CD8-positive, alpha-beta memory T cell (primary cell): Measurements from ENCODE around the gene NPW. TPM values are rescaled to one million over a fixed set of nuclear protein-coding genes. Genes with fewer than 3 reads are reported as not detected.

Experiments
- CTCF ChIA-PET: fragments of 350-600 bp; sonication (Branson Sonifier 250); formaldehyde crosslinking; loops from one replicate; lab custom pipeline; 2021; ENCODE audit warnings: antibody characterized with exemption; lab: Charles Lee
- POLR2A ChIA-PET: fragments of 350-600 bp; sonication (Branson Sonifier 250); formaldehyde crosslinking; loops from one replicate; lab custom pipeline; 2021; ENCODE audit warnings: antibody characterized with exemption; lab: Charles Lee
- DNase-seq, 5 donors: peaks; one replicate each; pipeline versions ENCODE4 v3.0.0 to v3.0.0-alpha.2; 2020 to 2022; ENCODE audit warnings: mixed read lengths in 1 of 5
- H3K27ac ChIP-seq: one replicate; pipeline ENCODE4 v1.7.0; 2013; ENCODE audit warnings: low read depth, mild to moderate bottlenecking, low read length, moderate library complexity
- H3K27me3 ChIP-seq: 2 replicates; pipeline ENCODE4 v1.7.0; 2013; ENCODE audit warnings: low read length, mild to moderate bottlenecking; ENCODE audit not compliant: insufficient read depth, poor library complexity, severe bottlenecking
- H3K36me3 ChIP-seq: 2 replicates; pipeline ENCODE4 v1.7.0; 2013; ENCODE audit warnings: mild to moderate bottlenecking, low read length, moderate library complexity; ENCODE audit not compliant: insufficient read depth
- H3K4me1 ChIP-seq: 2 replicates; pipeline ENCODE4 v1.7.0; 2013; ENCODE audit warnings: mild to moderate bottlenecking, low read length, moderate library complexity; ENCODE audit not compliant: insufficient read depth
- H3K4me3 ChIP-seq: 2 replicates; pipeline ENCODE4 v1.7.0; 2013; ENCODE audit warnings: mild to moderate bottlenecking, low read length
- H3K9me3 ChIP-seq: 2 replicates; pipeline ENCODE4 v1.7.0; 2013; ENCODE audit warnings: mild to moderate bottlenecking, low read length
- H3K27ac Mint-ChIP-seq, 8 donors: one replicate each; pipeline ENCODE4 v1.8.0; 2020 to 2021; ENCODE audit warnings: mixed read lengths in 8 of 8, mild to moderate bottlenecking in 6 of 8, inconsistent platforms in 3 of 8, moderate library complexity in 3 of 8
- H3K27me3 Mint-ChIP-seq, 2 donors: one replicate each; pipeline ENCODE4 v1.8.0; 2020 to 2021; ENCODE audit warnings: mixed read lengths in 2 of 2, mild to moderate bottlenecking in 1 of 2, moderate library complexity in 1 of 2
- H3K36me3 Mint-ChIP-seq, 3 donors: one replicate each; pipeline ENCODE4 v1.8.0; 2020 to 2021; ENCODE audit warnings: mixed read lengths in 3 of 3, inconsistent platforms in 1 of 3, mild to moderate bottlenecking in 1 of 3
- H3K4me1 Mint-ChIP-seq, 3 donors: one replicate each; pipeline ENCODE4 v1.8.0; 2020 to 2021; ENCODE audit warnings: mixed read lengths in 3 of 3, inconsistent platforms in 1 of 3, mild to moderate bottlenecking in 1 of 3
- H3K4me3 Mint-ChIP-seq, 7 donors: one replicate each; pipeline ENCODE4 v1.8.0; 2020 to 2021; ENCODE audit warnings: mixed read lengths in 7 of 7, mild to moderate bottlenecking in 6 of 7, moderate library complexity in 4 of 7, inconsistent platforms in 2 of 7
- H3K9me3 Mint-ChIP-seq, 5 donors: one replicate each; pipeline ENCODE4 v1.8.0; 2020 to 2022; ENCODE audit warnings: mixed read lengths in 5 of 5, mild to moderate bottlenecking in 3 of 5, moderate library complexity in 2 of 5, inconsistent platforms in 1 of 5
- polyA plus RNA-seq: library from polyadenylated mRNA; unstranded; fragments of 300-500 nt; fragmentation: Illumina TruSeq; gene quantifications from one replicate; pipeline ENCODE4 v1.2.3, GENCODE V29; 2021
- total RNA-seq, 2 experiments: library from RNA; stranded (reverse); gene quantifications; one replicate each; pipeline ENCODE4 v1.2.3, GENCODE V29; 2021

The NPW gene
- total and polyA plus RNA-seq, 3 experiments from 2014 or later, result 9.4 to 12.5 TPM; not detected in 1

DNA sequence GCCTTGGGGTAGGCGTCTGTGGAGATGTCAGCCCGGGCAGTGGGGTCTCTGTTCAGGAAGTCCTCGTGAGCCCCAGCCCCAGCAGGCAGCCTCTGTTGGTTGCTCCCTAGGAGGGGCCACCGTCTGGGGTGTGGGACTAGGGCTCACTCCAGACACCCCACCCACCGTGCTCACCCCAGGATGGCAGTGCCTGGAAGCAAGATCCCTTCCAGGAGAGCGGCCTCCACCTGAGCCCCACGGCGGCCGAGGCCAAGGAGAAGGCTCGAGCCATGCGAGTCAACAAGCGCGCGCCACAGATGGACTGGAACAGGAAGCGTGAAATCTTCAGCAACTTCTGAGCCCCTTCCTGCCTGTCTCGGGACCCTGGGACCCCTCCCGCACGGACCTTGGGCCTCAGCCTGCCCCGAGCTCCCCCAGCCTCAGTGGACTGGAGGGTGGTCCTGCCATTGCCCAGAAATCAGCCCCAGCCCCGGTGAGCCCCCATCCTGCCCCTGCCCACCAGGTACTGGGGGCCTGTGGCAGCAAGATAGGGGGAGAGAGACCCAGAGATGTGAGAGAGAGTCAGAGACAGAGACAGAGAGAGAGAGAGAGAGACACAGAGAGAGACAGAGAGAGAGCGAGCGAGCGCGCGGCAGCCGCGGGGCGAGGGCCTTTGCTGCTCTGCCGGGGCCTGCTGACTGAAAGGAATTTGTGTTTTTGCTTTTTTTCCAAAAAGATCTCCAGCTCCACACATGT lies 18.2 kb downstream of the NPW start:
- Mint-ChIP-seq H3K4me1 (no peaks in the 10 kb centered on the region), H3K36me3 (no peaks in the 10 kb centered on the region), H3K4me3 (no peak overlapping the region), H3K27ac (no peak overlapping the region), H3K27me3 (no peaks in the 10 kb centered on the region), H3K9me3 (no peaks in the 10 kb centered on the region)
- Histone ChIP-seq H3K4me1 (no peaks in the 10 kb centered on the region), H3K27me3 (no peaks in the 10 kb centered on the region), H3K36me3 (no peaks in the 10 kb centered on the region), H3K9me3 (no peaks in the 10 kb centered on the region), H3K4me3 (no peak overlapping the region), H3K27ac (no peak overlapping the region)
- POLR2A ChIA-PET, result no interaction called here
- CTCF ChIA-PET, result no interaction called here
- no peak for DNase-seq

DNA sequence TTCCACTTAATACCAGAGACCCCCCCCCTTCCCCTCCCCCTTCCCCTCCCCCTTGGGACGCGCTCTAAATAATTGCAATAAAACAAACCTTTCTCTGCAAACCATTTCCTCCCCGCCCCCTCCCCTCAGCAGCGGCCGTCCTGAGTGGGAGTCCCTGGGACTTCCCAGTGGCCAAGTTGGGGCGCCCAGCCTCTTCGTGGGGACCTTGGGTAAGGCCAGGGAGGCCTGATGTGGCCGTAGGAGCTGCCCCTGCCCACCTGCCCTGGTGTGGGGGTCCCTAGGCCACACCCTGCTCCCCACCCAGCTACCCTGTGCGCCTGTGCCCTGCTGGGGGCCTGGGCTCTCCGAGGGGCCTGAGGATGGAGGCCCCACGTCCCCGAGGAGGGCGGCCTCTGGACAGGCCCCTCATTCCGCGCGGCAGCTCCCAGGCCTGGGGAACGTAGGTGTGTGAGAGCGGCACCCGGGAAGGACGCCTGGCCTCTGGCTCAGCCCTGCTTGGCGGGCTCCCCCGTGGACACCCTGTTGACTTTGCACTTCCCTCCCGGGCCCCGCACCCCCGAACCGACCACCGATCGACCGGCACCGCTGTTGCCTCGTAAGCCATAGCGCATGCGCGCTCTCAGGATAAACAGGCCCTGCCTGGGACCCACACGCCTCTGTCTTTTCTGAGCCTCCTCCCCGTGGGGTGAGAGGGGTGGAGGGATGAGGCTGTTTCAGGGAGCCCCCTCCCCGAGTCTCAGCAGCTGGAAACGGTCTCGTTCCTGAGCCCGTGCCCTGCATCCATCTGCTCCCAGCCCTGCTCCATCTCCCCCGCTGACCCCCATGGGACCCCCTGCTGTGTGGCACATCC lies 19.0 kb downstream of the NPW start:
- DNase-seq, result no peak
- no peaks in the 10 kb centered on the region for H3K36me3 Mint-ChIP-seq
- Histone ChIP-seq H3K27me3 (no peaks in the 10 kb centered on the region), H3K4me3 (no peak overlapping the region), H3K36me3 (no peaks in the 10 kb centered on the region), H3K4me1 (no peaks in the 10 kb centered on the region), H3K27ac (no peak overlapping the region), H3K9me3 (no peaks in the 10 kb centered on the region)
- H3K27ac Mint-ChIP-seq, result no peak overlapping the region
- no peaks in the 10 kb centered on the region for H3K27me3 Mint-ChIP-seq
- no peak overlapping the region for H3K4me3 Mint-ChIP-seq
- H3K9me3 Mint-ChIP-seq, result no peaks in the 10 kb centered on the region
- no peaks in the 10 kb centered on the region for H3K4me1 Mint-ChIP-seq
- ChIA-PET CTCF (interaction anchor here (1.3 to 2.1 kb wide), 2 partner anchors 16 to 102 kb away, joined by 4 to 8 read pairs; no protein-coding TSS in a partner anchor), POLR2A (interaction anchor here (0.7 kb wide), 1 partner anchor 414 kb away, joined by 3 read pairs; no protein-coding TSS in a partner anchor)

GRCh38 chr16:2039274-2040031 lies 19.9 kb downstream of the NPW start:
- no peak for DNase-seq
- no peaks in the 10 kb centered on the region for H3K27me3 ChIP-seq
- ChIA-PET POLR2A (no interaction called here), CTCF (interaction anchor here (1.3 to 2.1 kb wide), 2 partner anchors 17 to 101 kb away, joined by 4 to 8 read pairs; no protein-coding TSS in a partner anchor)
- Mint-ChIP-seq H3K27me3 (no peaks in the 10 kb centered on the region), H3K36me3 (no peaks in the 10 kb centered on the region), H3K9me3 (no peaks in the 10 kb centered on the region), H3K4me3 (no peak overlapping the region), H3K4me1 (no peaks in the 10 kb centered on the region), H3K27ac (no peak overlapping the region)
- no peak overlapping the region for H3K4me3 ChIP-seq
- H3K36me3 ChIP-seq, result no peaks in the 10 kb centered on the region
- no peaks in the 10 kb centered on the region for H3K9me3 ChIP-seq
- no peaks in the 10 kb centered on the region for H3K4me1 ChIP-seq
- H3K27ac ChIP-seq, result peak overlapping the region; percentile 16

- POLR2A ChIA-PET, result no interaction called here
- Histone ChIP-seq H3K4me1 (no peaks in the 10 kb centered on the region), H3K27ac (no peak overlapping the region), H3K9me3 (no peaks in the 10 kb centered on the region), H3K36me3 (no peaks in the 10 kb centered on the region), H3K4me3 (no peak overlapping the region), H3K27me3 (no peaks in the 10 kb centered on the region)
- no peak for DNase-seq
- H3K4me3 Mint-ChIP-seq, result no peak overlapping the region
- no peaks in the 10 kb centered on the region for H3K4me1 Mint-ChIP-seq
- no peaks in the 10 kb centered on the region for H3K27me3 Mint-ChIP-seq
- H3K27ac Mint-ChIP-seq, result no peak overlapping the region
- H3K9me3 Mint-ChIP-seq, result no peaks in the 10 kb centered on the region
- H3K36me3 Mint-ChIP-seq, result no peaks in the 10 kb centered on the region
- CTCF ChIA-PET, result interaction anchor here (2.1 kb wide), 1 partner anchor 100 kb away, joined by 8 read pairs; no protein-coding TSS in a partner anchor
Observed at GRCh38 chr16:2040041-2040786, 20.6 kb downstream of the NPW start.

DNA sequence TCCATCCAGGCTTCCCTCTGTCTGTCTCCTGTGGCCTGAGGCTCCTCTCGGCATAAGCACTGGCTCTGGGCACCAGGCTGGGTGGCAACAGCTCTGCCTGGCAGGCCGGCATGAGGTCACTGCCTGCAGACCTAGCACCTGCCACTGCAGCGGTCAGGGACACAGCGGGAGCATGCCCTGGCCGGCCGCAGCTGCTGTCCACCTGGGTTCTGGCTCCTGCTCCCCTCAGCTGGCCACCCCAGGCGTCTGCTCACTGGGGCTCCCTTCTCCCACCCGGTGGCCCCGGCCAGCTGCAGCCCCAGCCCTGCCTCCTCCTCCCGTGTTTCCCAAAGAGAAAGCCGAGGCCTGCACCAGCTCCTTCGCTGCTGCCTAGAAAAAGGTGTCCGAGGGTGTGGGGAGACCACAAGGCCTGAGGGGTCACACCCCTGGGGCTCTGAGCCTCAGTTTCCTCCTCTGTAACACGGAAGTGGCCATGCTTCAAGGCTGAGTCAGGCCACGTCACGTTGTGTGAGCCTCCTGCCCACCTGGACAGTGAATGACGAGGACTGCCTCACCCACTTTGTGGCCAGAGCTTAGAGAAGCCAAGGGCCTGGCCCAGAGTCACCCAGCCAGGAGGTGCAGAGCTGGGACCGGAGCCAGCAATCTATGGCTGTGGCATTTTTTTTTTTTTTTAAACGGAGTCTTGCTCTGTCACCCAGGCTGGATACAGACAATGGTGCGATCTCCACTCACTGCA lies 21.4 kb downstream of the NPW start:
- no peaks in the 10 kb centered on the region for H3K4me1 Mint-ChIP-seq
- no peaks in the 10 kb centered on the region for H3K27me3 Mint-ChIP-seq
- no peaks in the 10 kb centered on the region for H3K27me3 ChIP-seq
- H3K36me3 ChIP-seq, result no peaks in the 10 kb centered on the region
- H3K27ac Mint-ChIP-seq, result no peak overlapping the region
- H3K9me3 ChIP-seq, result no peaks in the 10 kb centered on the region
- no peak overlapping the region for H3K27ac ChIP-seq
- H3K36me3 Mint-ChIP-seq, result no peaks in the 10 kb centered on the region
- H3K4me3 Mint-ChIP-seq, result no peak overlapping the region
- CTCF ChIA-PET, result interaction anchor here (0.6 to 2.1 kb wide), 2 partner anchors 99 to 111 kb away, joined by 4 to 8 read pairs; no protein-coding TSS in a partner anchor
- no peaks in the 10 kb centered on the region for H3K9me3 Mint-ChIP-seq
- POLR2A ChIA-PET, result no interaction called here
- H3K4me3 ChIP-seq, result no peak overlapping the region
- H3K4me1 ChIP-seq, result no peaks in the 10 kb centered on the region
- no peak for DNase-seq

DNA sequence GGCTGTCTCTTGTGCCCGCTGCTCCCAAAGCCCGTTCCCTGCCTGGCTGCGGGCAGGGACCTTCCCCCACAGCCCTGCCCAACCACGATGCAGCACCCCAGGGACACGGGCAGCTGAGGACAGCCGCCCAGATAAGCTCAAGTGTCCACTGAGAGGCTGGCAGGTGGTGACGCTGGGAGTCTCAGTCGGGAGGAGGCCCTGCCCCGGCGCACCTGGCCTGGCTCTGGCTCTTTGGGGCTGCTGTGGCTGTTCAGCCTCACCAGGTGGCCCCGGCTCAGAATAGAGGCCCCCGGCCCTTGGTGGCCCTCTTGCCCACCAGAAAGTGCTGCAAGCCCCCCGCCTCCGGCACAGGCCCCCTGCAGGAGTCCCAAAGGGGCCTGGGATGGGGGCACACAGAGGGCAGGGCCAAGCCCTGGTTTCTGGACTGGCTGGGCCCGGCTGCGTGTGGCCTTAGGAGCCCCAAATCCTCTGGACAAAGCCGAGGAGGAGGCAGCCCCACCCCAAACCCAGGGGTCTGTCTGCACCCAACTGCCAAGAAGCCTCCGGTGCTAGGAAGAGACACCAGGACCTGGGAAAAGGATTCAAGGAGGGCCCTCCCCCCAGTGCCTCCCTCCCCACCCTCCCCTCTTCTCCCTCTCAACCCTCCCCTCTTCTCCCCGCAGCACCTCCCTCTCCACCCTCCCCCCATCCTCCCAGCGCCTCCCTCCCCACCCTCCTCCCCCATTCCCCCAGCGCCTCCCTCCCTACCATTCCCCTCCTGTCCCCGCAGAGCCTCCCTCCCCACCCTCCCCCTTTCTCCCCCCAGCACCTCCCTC lies 22.8 kb downstream of the NPW start:
- Mint-ChIP-seq H3K27ac (no peak overlapping the region), H3K4me3 (no peak overlapping the region), H3K27me3 (no peaks in the 10 kb centered on the region), H3K4me1 (peaks cover 5 to 11% (median 6%) of the 10 kb centered on the region in 3 donors), H3K9me3 (no peaks in the 10 kb centered on the region), H3K36me3 (peaks cover 0 to 5% (median 0%) of the 10 kb centered on the region in 3 donors)
- H3K4me1 ChIP-seq, result peaks cover 6% of the 10 kb centered on the region
- ChIA-PET POLR2A (no interaction called here), CTCF (no interaction called here)
- DNase-seq, result no peak
- H3K36me3 ChIP-seq, result no peaks in the 10 kb centered on the region
- H3K9me3 ChIP-seq, result no peaks in the 10 kb centered on the region
- H3K27ac ChIP-seq, result peak overlapping the region; percentile 16
- H3K4me3 ChIP-seq, result no peak overlapping the region
- no peaks in the 10 kb centered on the region for H3K27me3 ChIP-seq
